GM15510 (cell line): ENCODE measurements around the gene SOCS7.

ENCODE experiments used
- POLR2A ChIP-seq: IDR thresholded peaks from 3 replicates; pipeline ENCODE4 v1.6.1; 2011; ENCODE audit warnings: borderline replicate concordance; ENCODE audit not compliant: insufficient read length; ENCODE audit errors: extremely low read depth

Gene SOCS7

GRCh38 chr17:38418062-38418692 lies 66.5 kb downstream of the SOCS7 start:
- TF ChIP-seq POLR2A = no peak

- TF ChIP-seq POLR2A = no peak
These were observed 67.3 kb downstream of the SOCS7 start for GRCh38 chr17:38418693-38419507.

GRCh38 chr17:38419508-38419981 lies 67.9 kb downstream of the SOCS7 start:
- TF ChIP-seq POLR2A = no peak

GRCh38 chr17:38420518-38420917 lies 68.9 kb downstream of the SOCS7 start:
- no peak for TF ChIP-seq POLR2A

- no peak for TF ChIP-seq POLR2A
These were observed 69.7 kb downstream of the SOCS7 start for GRCh38 chr17:38421171-38421841.

- TF ChIP-seq POLR2A = no peak
These were observed 70.5 kb downstream of the SOCS7 start for GRCh38 chr17:38421871-38422827.

GRCh38 chr17:38424297-38424972 lies 72.8 kb downstream of the SOCS7 start:
- no peak for TF ChIP-seq POLR2A

GRCh38 chr17:38425031-38425430 lies 73.4 kb downstream of the SOCS7 start:
- TF ChIP-seq POLR2A = no peak

GRCh38 chr17:38425744-38426143 lies 74.1 kb downstream of the SOCS7 start:
- TF ChIP-seq POLR2A = no peak

GRCh38 chr17:38426441-38426840 lies 74.8 kb downstream of the SOCS7 start:
- no peak for TF ChIP-seq POLR2A

- no peak for TF ChIP-seq POLR2A
These were observed 75.7 kb downstream of the SOCS7 start for GRCh38 chr17:38427160-38427949.

GRCh38 chr17:38428112-38428642 lies 76.5 kb downstream of the SOCS7 start, which contains the start of gene ARHGAP23:
ARHGAP23 (plus strand) TSS chr17:38428464; CDS start chr17:38428486, 22 bp downstream.
- TF ChIP-seq POLR2A = no peak
